Endothelial cell of umbilical vein (primary cell): Measurements from ENCODE around the gene SYNPO2. TPM values are rescaled to one million over a fixed set of nuclear protein-coding genes. Genes with fewer than 3 reads are reported as not detected.

ENCODE experiments used
- BruUV-seq: library from RNA; stranded (reverse); fragments of 400-500 nt; replicated peaks from 2 replicates; lab custom pipeline; 2021; lab: Mats Ljungman, UMichigan
- CTCF ChIA-PET: fragments of 300-600, 350-600 bp; sonication (Branson Sonifier 250); formaldehyde crosslinking; loops from one replicate; lab custom pipeline; 2021; ENCODE audit warnings: antibody characterized with exemption, inconsistent platforms; lab: Charles Lee
- POLR2A ChIA-PET: fragments of 300-600, 350-600 bp; sonication (Branson Sonifier 250); formaldehyde crosslinking; loops from one replicate; lab custom pipeline; 2021; ENCODE audit warnings: antibody characterized with exemption, inconsistent platforms; lab: Charles Lee
- DNase-seq: peaks from one replicate; pipeline ENCODE4 v3.0.0-alpha.2; 2011; ENCODE audit warnings: low read depth, low spot score
- FAIRE-seq: peaks from 2 replicates; lab custom pipeline; 2011; peaks lifted over from hg19 to GRCh38; lab: Jason Lieb, UNC
- H2AFZ ChIP-seq: 2 replicates; pipeline ENCODE4 v1.6.0; 2012; ENCODE audit warnings: low read depth, low read length, control low read depth, inconsistent platforms
- H3K27ac ChIP-seq: 2 replicates; pipeline ENCODE4 v1.5.1; 2011; ENCODE audit warnings: low read depth, mild to moderate bottlenecking, control low read depth, low read length, moderate library complexity; ENCODE audit not compliant: insufficient read depth
- H3K27me3 ChIP-seq, 2 experiments: 2 replicates each; pipeline versions ENCODE4 v1.6.0 to v1.6.1; 2011; ENCODE audit warnings: low read length in 2 of 2, mixed read lengths in 1 of 2; ENCODE audit not compliant: control insufficient read depth in 2 of 2, insufficient read depth in 2 of 2
- H3K36me3 ChIP-seq, 2 experiments: 2 replicates in 1 of 2; 3 replicates in 1 of 2; pipeline ENCODE4 v1.5.1; 2011; ENCODE audit warnings: low read length in 2 of 2, mild to moderate bottlenecking in 1 of 2, moderate library complexity in 1 of 2; ENCODE audit not compliant: control insufficient read depth in 2 of 2, insufficient read depth in 2 of 2; ENCODE audit errors: extremely low read depth in 1 of 2
- H3K4me1 ChIP-seq: 3 replicates; pipeline ENCODE4 v1.5.1; 2011; ENCODE audit warnings: mild to moderate bottlenecking, low read length; ENCODE audit not compliant: control insufficient read depth, insufficient read depth; ENCODE audit errors: extremely low read depth
- H3K4me2 ChIP-seq: 2 replicates; pipeline ENCODE4 v1.6.1; 2011; ENCODE audit warnings: low read length, control low read depth, mixed read lengths; ENCODE audit not compliant: insufficient read depth
- H3K4me3 ChIP-seq, 3 experiments: fragments of 200-600 bp in 1 of 3; sonication (generic), shearing (Covaris generic) in 1 of 3; replicated peaks in 1 of 3; 2 replicates each; pipeline ENCODE4 v1.5.1; 2011 to 2016; ENCODE audit warnings: control low read depth in 3 of 3, low read length in 3 of 3, mild to moderate bottlenecking in 2 of 3, inconsistent platforms in 1 of 3, low read depth in 1 of 3, moderate library complexity in 1 of 3; ENCODE audit not compliant: insufficient read depth in 1 of 3
- H3K79me2 ChIP-seq: 2 replicates; pipeline ENCODE4 v1.6.0; 2012; ENCODE audit warnings: low read length, inconsistent platforms; ENCODE audit not compliant: control insufficient read depth, insufficient read depth
- H3K9ac ChIP-seq: replicated peaks from 2 replicates; pipeline ENCODE3; 2011; ENCODE audit warnings: low read length, control low read depth; ENCODE audit not compliant: insufficient read depth; ENCODE audit errors: extremely low read depth
- H3K9me1 ChIP-seq: replicated peaks from 3 replicates; pipeline ENCODE4 v1.6.0; 2011; ENCODE audit warnings: mild to moderate bottlenecking, low read length; ENCODE audit not compliant: control insufficient read depth, insufficient read depth; ENCODE audit errors: extremely low read depth
- H3K9me3 ChIP-seq: replicated peaks from 2 replicates; pipeline ENCODE4 v1.5.1; 2012; ENCODE audit warnings: low read length, inconsistent platforms; ENCODE audit not compliant: control insufficient read depth, insufficient read depth
- H4K20me1 ChIP-seq: replicated peaks from 2 replicates; pipeline ENCODE3; 2011; ENCODE audit warnings: mild to moderate bottlenecking, low read length; ENCODE audit not compliant: control insufficient read depth, insufficient read depth; ENCODE audit errors: extremely low read depth
- EZH2 ChIP-seq: IDR thresholded peaks from 2 replicates; pipeline ENCODE4 v1.6.1; 2012; ENCODE audit warnings: borderline replicate concordance, low read depth, mild to moderate bottlenecking, moderate library complexity, low read length, inconsistent platforms; ENCODE audit not compliant: severe bottlenecking
- FOS ChIP-seq: IDR thresholded peaks from 2 replicates; pipeline ENCODE4 v1.6.1; 2011; ENCODE audit warnings: mild to moderate bottlenecking, low read length, moderate library complexity, borderline replicate concordance; ENCODE audit not compliant: insufficient read depth
- GATA2 ChIP-seq: IDR thresholded peaks from 2 replicates; pipeline ENCODE4 v1.7.0; 2011; ENCODE audit warnings: low read depth, mild to moderate bottlenecking, moderate library complexity, mixed read lengths, low read length; ENCODE audit not compliant: insufficient read length, insufficient read depth
- JUN ChIP-seq: IDR thresholded peaks from 2 replicates; pipeline ENCODE4 v1.6.1; 2011; ENCODE audit warnings: borderline replicate concordance, low read depth; ENCODE audit not compliant: insufficient read length, insufficient read depth
- MYC ChIP-seq: IDR thresholded peaks from one replicate; pipeline ENCODE4 v1.6.1; 2011; ENCODE audit warnings: mild to moderate bottlenecking, low read depth, low read length
- POLR2A ChIP-seq: IDR thresholded peaks from 2 replicates; pipeline ENCODE4 v1.6.1; 2012; ENCODE audit warnings: low read depth, mild to moderate bottlenecking, control low read depth, low read length
- POLR2AphosphoS5 ChIP-seq: IDR thresholded peaks from 2 replicates; pipeline ENCODE4 v1.6.1; 2012; ENCODE audit warnings: low read depth, mild to moderate bottlenecking, control low read depth, low read length, moderate library complexity; ENCODE audit not compliant: insufficient read depth
- dilution Hi-C: fragments of 300-500 bp; cut with MboI; formaldehyde crosslinking; loops from one replicate; pipeline ENCODE4 v1.15.0; 2019; ENCODE audit warnings: low sequenced_read_pairs; ENCODE audit not compliant: extremely low pct_ligation_motif_present
- intact Hi-C: fragments of 100-400 bp; cut with micrococcal nuclease; formaldehyde crosslinking; loops from one replicate; pipeline ENCODE4 v1.10.0; 2022
- polyA plus RNA-seq, 4 experiments: library from polyadenylated mRNA; depleted of rRNA in 3 of 4; stranded (reverse) in 3 of 4; unstranded in 1 of 4; fragments of >200 nt; gene quantifications; 2 replicates each; pipeline versions ENCODE4 v1.2.1 to v1.2.3, GENCODE V29; 2011 to 2012; ENCODE audit warnings: missing spikeins in 1 of 4
- total RNA-seq: library from RNA; stranded (reverse); gene quantifications from 2 replicates; pipeline ENCODE4 v1.2.3, GENCODE V29; 2021
- TF ChIP-seq, protein P1 (sequence below): IDR thresholded peaks from 2 replicates; pipeline ENCODE4 v1.6.1; 2011; ENCODE audit not compliant: insufficient read depth, insufficient read length
- TF ChIP-seq, protein P2 (sequence below), 2 donors: IDR thresholded peaks; 1 replicate in 1 of 2; 2 replicates in 1 of 2; pipeline ENCODE4 v1.5.1; 2011; ENCODE audit warnings: low read length in 2 of 2, mild to moderate bottlenecking in 2 of 2, moderate library complexity in 2 of 2, control low read depth in 1 of 2, inconsistent platforms in 1 of 2, low read depth in 1 of 2; ENCODE audit not compliant: insufficient read depth in 1 of 2; ENCODE audit errors: extremely low read depth in 1 of 2

SYNPO2 gene
- total and polyA plus RNA-seq, 2 donors (not counting 3 experiments of a cell fraction or from before 2014, with no cell fraction given): 0.06 to 0.13 TPM

DNA sequence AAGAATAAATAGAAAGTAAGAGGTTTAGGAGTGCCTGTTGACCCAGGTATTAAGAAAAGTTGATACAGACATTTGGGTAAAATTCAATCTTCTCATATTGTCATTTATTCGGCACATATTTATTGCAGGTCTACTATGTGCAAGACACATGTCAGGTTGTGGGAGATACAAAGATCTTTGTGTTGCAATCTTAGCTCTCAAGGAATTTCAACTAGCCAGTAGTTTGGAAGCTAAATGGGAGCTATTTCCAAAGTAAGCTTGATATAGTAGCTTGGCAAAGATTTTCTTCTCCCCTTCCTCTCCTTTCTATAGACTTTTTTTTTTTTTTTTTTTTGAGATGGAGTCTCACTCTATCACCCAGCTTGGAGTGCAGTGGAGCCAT, 122.9 kb downstream of the SYNPO2 start:
- H3K4me3 ChIP-seq: no peak overlapping the region
- intact Hi-C loops (no loop called here), dilution Hi-C loops (no loop called here)
- H2AFZ ChIP-seq: no peak overlapping the region
- H3K9ac ChIP-seq: no peak overlapping the region
- H3K79me2 ChIP-seq: no peaks in the 10 kb centered on the region
- H3K36me3 ChIP-seq: no peaks in the 10 kb centered on the region
- no TSS peak for BruUV-seq
- H3K9me1 ChIP-seq: no peaks in the 10 kb centered on the region
- ChIA-PET CTCF (no interaction called here), POLR2A (no interaction called here)
- DNase-seq: no peak
- H3K4me2 ChIP-seq: no peak overlapping the region
- no peaks in the 10 kb centered on the region for H3K4me1 ChIP-seq
- FAIRE-seq: no peak
- no peaks in the 10 kb centered on the region for H4K20me1 ChIP-seq
- H3K9me3 ChIP-seq: no peaks in the 10 kb centered on the region
- TF ChIP-seq, protein P1, sequence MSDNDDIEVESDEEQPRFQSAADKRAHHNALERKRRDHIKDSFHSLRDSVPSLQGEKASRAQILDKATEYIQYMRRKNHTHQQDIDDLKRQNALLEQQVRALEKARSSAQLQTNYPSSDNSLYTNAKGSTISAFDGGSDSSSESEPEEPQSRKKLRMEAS: no peak
- TF ChIP-seq EZH2: no peak
- TF ChIP-seq POLR2AphosphoS5: no peak
- TF ChIP-seq JUN: no peak
- no peak for TF ChIP-seq POLR2A
- no peak for TF ChIP-seq MYC
- no peak for TF ChIP-seq GATA2
- TF ChIP-seq, protein P2, sequence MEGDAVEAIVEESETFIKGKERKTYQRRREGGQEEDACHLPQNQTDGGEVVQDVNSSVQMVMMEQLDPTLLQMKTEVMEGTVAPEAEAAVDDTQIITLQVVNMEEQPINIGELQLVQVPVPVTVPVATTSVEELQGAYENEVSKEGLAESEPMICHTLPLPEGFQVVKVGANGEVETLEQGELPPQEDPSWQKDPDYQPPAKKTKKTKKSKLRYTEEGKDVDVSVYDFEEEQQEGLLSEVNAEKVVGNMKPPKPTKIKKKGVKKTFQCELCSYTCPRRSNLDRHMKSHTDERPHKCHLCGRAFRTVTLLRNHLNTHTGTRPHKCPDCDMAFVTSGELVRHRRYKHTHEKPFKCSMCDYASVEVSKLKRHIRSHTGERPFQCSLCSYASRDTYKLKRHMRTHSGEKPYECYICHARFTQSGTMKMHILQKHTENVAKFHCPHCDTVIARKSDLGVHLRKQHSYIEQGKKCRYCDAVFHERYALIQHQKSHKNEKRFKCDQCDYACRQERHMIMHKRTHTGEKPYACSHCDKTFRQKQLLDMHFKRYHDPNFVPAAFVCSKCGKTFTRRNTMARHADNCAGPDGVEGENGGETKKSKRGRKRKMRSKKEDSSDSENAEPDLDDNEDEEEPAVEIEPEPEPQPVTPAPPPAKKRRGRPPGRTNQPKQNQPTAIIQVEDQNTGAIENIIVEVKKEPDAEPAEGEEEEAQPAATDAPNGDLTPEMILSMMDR (IDR thresholded peaks at IDR 0.05; ENCODE audit: extremely low read depth in 1 of 2, insufficient read depth in 1 of 2, low read depth in 1 of 2, low read length in 2 of 2): no peak
- no peak for TF ChIP-seq FOS
- H3K27me3 ChIP-seq: peaks cover 2 to 3% of the 10 kb centered on the region in 2 experiments
- H3K27ac ChIP-seq: no peak overlapping the region
